ENCODE measurements around the gene GMEB1. TPM values are rescaled to one million over a fixed set of nuclear protein-coding genes. Genes with fewer than 3 reads are reported as not detected.
A peak's percentile ranks its signal among the peaks of the same experiment; 100 is the strongest.
"Not testable (repeated sequence)": the region's sequence is repeated elsewhere in the genome, so short reads cannot be mapped to it uniquely, and the experiment has no call there.

The GMEB1 gene
- total RNA-seq, 3 donors from 2014 or later (not counting 1 experiment from before 2014, with no cell fraction given), result 26.1 to 29.1 (median 28.3) TPM

DNA sequence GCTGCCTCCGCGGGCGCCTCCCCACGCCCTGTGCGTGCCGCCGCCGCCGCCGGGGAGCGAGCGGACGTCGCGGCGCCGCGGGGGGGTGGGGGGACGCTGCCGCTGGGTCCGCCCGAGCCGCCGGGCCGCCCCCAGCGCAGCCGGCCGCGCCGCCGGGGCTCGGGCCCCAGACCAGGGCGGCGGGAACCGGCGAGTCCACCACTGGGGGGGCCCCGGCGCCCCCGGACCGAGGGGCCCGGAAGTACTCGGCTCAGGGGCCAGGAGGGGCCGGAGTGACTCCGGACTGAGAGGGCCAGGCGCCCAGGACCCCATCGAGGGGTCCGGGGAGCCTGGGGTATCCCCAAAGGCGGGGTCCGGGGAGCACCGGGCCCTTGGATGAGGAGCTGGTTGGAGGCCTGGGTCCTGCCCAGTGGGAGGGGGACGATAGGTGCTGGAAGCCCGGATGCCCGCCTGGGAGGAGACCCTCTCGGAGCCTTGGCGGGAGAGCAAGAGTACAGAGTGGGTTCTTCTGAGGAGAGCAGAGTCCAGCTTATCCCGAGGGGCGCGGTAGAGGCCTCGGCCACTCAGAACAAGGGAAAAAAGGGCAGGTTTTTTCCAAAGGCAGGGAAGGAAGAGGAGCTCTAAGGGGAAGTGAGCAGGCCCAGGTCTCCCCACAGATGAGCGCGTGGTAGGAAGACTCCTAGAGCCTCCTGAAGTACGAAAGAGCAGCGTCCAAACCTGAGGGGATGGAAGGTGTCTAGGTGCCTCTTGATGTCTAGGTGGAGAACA, 556 bp downstream of the GMEB1 start:
- Histone ChIP-seq H3K4me1 (ENCODE audit: control insufficient read depth, insufficient read depth, low read length) (peaks cover 22% of the 10 kb centered on the region), H3K36me3 (ENCODE audit: control insufficient read depth, insufficient read depth, low read length) (no peaks in the 10 kb centered on the region), H3K27ac (ENCODE audit: low read length) (peak overlapping the region; percentile 94), H3K4me3 (ENCODE audit: low read length) (peak overlapping the region; percentile 94), H3K9me3 (ENCODE audit: control insufficient read depth, insufficient read depth, low read length) (no peaks in the 10 kb centered on the region), H3K27me3 (ENCODE audit: control insufficient read depth, insufficient read depth, low read length) (no peaks in the 10 kb centered on the region)
- TF ChIP-seq, protein P1, sequence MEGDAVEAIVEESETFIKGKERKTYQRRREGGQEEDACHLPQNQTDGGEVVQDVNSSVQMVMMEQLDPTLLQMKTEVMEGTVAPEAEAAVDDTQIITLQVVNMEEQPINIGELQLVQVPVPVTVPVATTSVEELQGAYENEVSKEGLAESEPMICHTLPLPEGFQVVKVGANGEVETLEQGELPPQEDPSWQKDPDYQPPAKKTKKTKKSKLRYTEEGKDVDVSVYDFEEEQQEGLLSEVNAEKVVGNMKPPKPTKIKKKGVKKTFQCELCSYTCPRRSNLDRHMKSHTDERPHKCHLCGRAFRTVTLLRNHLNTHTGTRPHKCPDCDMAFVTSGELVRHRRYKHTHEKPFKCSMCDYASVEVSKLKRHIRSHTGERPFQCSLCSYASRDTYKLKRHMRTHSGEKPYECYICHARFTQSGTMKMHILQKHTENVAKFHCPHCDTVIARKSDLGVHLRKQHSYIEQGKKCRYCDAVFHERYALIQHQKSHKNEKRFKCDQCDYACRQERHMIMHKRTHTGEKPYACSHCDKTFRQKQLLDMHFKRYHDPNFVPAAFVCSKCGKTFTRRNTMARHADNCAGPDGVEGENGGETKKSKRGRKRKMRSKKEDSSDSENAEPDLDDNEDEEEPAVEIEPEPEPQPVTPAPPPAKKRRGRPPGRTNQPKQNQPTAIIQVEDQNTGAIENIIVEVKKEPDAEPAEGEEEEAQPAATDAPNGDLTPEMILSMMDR (IDR thresholded peaks at IDR 0.05), result no peak
- DNase-seq (peak; percentile 48 to 86), ATAC-seq (peak; percentile 69 to 80 (median 74))
- H3K4me1 Mint-ChIP-seq, result peaks cover 14 to 15% of the 10 kb centered on the region in 2 donors
- H3K36me3 Mint-ChIP-seq, result no peaks in the 10 kb centered on the region
- H3K9me3 Mint-ChIP-seq, result no peaks in the 10 kb centered on the region
- H3K27ac Mint-ChIP-seq, result peak overlapping the region; percentile 91 to 93
- no peaks in the 10 kb centered on the region for H3K27me3 Mint-ChIP-seq (ENCODE audit: low read depth in 2 of 2)
- intact Hi-C loops (cut with micrococcal nuclease), result loop anchor here (1.0 to 2.0 kb wide), 3 partner anchors 21 to 68 kb away; partner anchors contain the start of genes RNU11, TAF12 and YTHDF2
- under 1% methylated on average over 63 of the region's 63 CpGs for WGBS (ENCODE audit: insufficient coverage)
- H3K4me3 Mint-ChIP-seq, result peak overlapping the region; percentile 93

DNA sequence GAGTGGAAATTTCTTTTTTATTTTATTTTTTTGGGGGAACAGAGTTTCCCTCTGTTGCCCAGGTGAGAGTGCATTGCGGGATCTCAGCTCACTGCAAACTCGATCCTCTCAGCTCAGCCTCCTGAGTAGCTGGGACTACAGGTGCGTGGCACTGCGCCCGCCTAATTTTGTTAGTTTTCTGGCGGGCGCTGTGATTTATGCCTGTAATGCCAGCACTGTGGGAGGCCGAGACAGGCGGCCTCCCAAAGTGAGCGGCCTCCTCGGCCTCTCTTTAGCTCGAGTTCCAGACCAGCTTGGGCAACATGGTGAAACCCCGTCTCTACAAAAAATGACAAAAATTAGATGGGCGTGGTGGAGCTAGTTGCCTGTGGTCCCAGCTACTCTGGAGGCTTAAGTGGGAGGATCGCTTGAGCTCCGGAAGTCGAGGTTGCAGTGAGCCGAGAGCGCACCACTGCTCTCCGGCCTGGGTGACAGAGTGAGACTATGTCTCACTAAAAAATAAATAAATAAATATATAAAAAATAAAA, 2.7 kb downstream of the GMEB1 start:
- intact Hi-C loops (cut with micrococcal nuclease), result no loop called here
- Histone ChIP-seq H3K36me3 (ENCODE audit: control insufficient read depth, insufficient read depth, low read length) (no peaks in the 10 kb centered on the region), H3K9me3 (ENCODE audit: control insufficient read depth, insufficient read depth, low read length) (no peaks in the 10 kb centered on the region), H3K27ac (ENCODE audit: low read length) (no peak overlapping the region), H3K4me1 (ENCODE audit: control insufficient read depth, insufficient read depth, low read length) (peaks cover 22% of the 10 kb centered on the region), H3K27me3 (ENCODE audit: control insufficient read depth, insufficient read depth, low read length) (no peaks in the 10 kb centered on the region), H3K4me3 (ENCODE audit: low read length) (no peak overlapping the region)
- no peak overlapping the region for H3K27ac Mint-ChIP-seq
- no peak for DNase-seq
- ATAC-seq, result no peak
- H3K36me3 Mint-ChIP-seq, result no peaks in the 10 kb centered on the region
- TF ChIP-seq, protein P1 (IDR thresholded peaks at IDR 0.05), result no peak
- no peaks in the 10 kb centered on the region for H3K9me3 Mint-ChIP-seq
- peaks cover 14 to 19% of the 10 kb centered on the region in 2 donors for H3K4me1 Mint-ChIP-seq
- WGBS (ENCODE audit: insufficient coverage), result 96% methylated on average over 16 of the region's 20 CpGs
- no peak overlapping the region for H3K4me3 Mint-ChIP-seq
- H3K27me3 Mint-ChIP-seq (ENCODE audit: low read depth in 2 of 2), result no peaks in the 10 kb centered on the region

DNA sequence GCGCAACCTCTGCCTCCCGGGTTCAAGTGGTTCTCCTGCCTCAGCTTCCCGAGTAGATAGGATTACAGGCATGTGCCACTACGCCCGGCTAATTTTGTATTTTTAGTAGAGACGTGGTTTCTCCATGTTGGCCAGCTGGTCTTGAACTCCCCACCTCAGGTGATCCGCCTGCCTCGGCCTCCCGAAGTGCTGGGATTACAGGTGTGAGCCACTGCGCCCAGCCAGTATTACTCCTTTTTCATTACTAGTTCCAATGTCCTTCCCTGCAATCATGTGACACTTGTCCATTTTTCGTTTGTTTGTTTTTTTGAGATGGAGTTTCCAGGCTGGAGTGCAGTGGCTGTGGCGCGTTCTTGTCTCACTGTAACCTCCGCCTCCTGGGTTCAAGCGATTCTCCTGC, 4.4 kb downstream of the GMEB1 start:
- H3K36me3 ChIP-seq (ENCODE audit: control insufficient read depth, insufficient read depth, low read length); H3K4me3 Mint-ChIP-seq; H3K36me3 Mint-ChIP-seq; H3K27me3 ChIP-seq (ENCODE audit: control insufficient read depth, insufficient read depth, low read length); H3K9me3 ChIP-seq (ENCODE audit: control insufficient read depth, insufficient read depth, low read length); H3K27me3 Mint-ChIP-seq (ENCODE audit: low read depth in 2 of 2); H3K4me3 ChIP-seq (ENCODE audit: low read length); intact Hi-C loops (cut with micrococcal nuclease); DNase-seq; H3K27ac ChIP-seq (ENCODE audit: low read length); H3K27ac Mint-ChIP-seq; H3K9me3 Mint-ChIP-seq; ATAC-seq: not testable (repeated sequence)
- H3K4me1 ChIP-seq (ENCODE audit: control insufficient read depth, insufficient read depth, low read length), result peaks cover 14% of the 10 kb centered on the region
- peaks cover 14 to 19% of the 10 kb centered on the region in 2 donors for H3K4me1 Mint-ChIP-seq
- 98% methylated on average over 15 of the region's 15 CpGs for WGBS (ENCODE audit: insufficient coverage)

DNA sequence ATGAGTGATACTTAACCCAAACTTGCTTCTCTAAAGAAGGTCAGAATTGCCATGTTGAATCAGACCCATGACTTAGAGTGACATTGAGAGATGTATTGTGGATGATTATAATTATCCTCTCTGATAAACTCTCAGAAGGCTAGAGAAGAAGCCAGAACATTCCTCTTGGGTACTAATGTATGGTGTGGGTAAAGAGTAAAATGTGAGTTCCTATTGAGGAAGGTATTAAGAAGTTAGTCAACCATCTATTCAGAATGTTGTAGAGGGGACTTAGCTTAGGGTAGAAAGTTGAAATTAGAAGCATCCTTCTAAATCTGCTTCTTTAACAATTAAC, 7.3 kb downstream of the GMEB1 start:
- peaks cover 0 to 5% of the 10 kb centered on the region in 2 donors for H3K4me1 Mint-ChIP-seq
- Histone ChIP-seq H3K27me3 (ENCODE audit: control insufficient read depth, insufficient read depth, low read length) (no peaks in the 10 kb centered on the region), H3K4me1 (ENCODE audit: control insufficient read depth, insufficient read depth, low read length) (no peaks in the 10 kb centered on the region), H3K27ac (ENCODE audit: low read length) (no peak overlapping the region), H3K36me3 (ENCODE audit: control insufficient read depth, insufficient read depth, low read length) (peaks cover 1% of the 10 kb centered on the region), H3K4me3 (ENCODE audit: low read length) (no peak overlapping the region), H3K9me3 (ENCODE audit: control insufficient read depth, insufficient read depth, low read length) (no peaks in the 10 kb centered on the region)
- H3K9me3 Mint-ChIP-seq, result no peaks in the 10 kb centered on the region
- intact Hi-C loops (cut with micrococcal nuclease), result no loop called here
- TF ChIP-seq, protein P1 (IDR thresholded peaks at IDR 0.05), result no peak
- H3K27ac Mint-ChIP-seq, result peak overlapping the region in 1 of 2 donors; percentile 44
- DNase-seq (no peak), ATAC-seq (no peak)
- H3K27me3 Mint-ChIP-seq (ENCODE audit: low read depth in 2 of 2), result no peaks in the 10 kb centered on the region
- no peak overlapping the region for H3K4me3 Mint-ChIP-seq
- H3K36me3 Mint-ChIP-seq, result no peaks in the 10 kb centered on the region

Data from natural killer cell (primary cell).